IMR-90 (cell line): ENCODE results near the gene SLCO3A1. TPM values are rescaled to one million over a fixed set of nuclear protein-coding genes. Genes with fewer than 3 reads are reported as not detected.

Experiments used
- ATAC-seq: fragments of 200-7000 bp; cut with Tn5 transposase; 2 replicates; pipeline ENCODE4 v1.9.1; 2020; ENCODE audit warnings: low read depth, mild to moderate bottlenecking, moderate library complexity
- BruUV-seq: library from RNA; stranded (reverse); fragments of 400-500 nt; replicated peaks from 2 replicates; lab custom pipeline; 2021; lab: Mats Ljungman, UMichigan
- CTCF ChIA-PET: fragments of 300-600 bp; formaldehyde crosslinking; extraction: SDS; loops from one replicate; lab custom pipeline; 2021; ENCODE audit warnings: antibody characterized with exemption; lab: Yijun Ruan, JAX
- POLR2A ChIA-PET: fragments of 300-600 bp; sonication (Branson Sonifier 250); formaldehyde crosslinking; loops from one replicate; lab custom pipeline; 2022; ENCODE audit warnings: antibody characterized with exemption; ENCODE audit not compliant: unreplicated experiment; lab: Charles Lee
- DNase-seq: peaks from one replicate; pipeline ENCODE4 v3.0.0; 2013
- H2AFZ ChIP-seq: replicated peaks from 2 replicates; pipeline ENCODE3; 2013; ENCODE audit warnings: low read length, mild to moderate bottlenecking; ENCODE audit not compliant: poor library complexity
- H2AK5ac ChIP-seq: 2 replicates; pipeline ENCODE4 v1.6.1; 2013; ENCODE audit warnings: low read depth, low read length, inconsistent platforms
- H2AK9ac ChIP-seq: replicated peaks from 2 replicates; pipeline ENCODE3; 2013; ENCODE audit warnings: mild to moderate bottlenecking, low read depth, low read length, moderate library complexity; ENCODE audit not compliant: poor library complexity
- H2BK120ac ChIP-seq: 2 replicates; pipeline ENCODE4 v1.6.1; 2013; ENCODE audit warnings: low read depth, low read length, inconsistent platforms
- H2BK15ac ChIP-seq: 3 replicates; pipeline ENCODE4 v1.6.1; 2013; ENCODE audit warnings: low read depth, low read length, inconsistent platforms
- H2BK20ac ChIP-seq: 2 replicates; pipeline ENCODE4 v1.6.1; 2013; ENCODE audit warnings: low read depth, mild to moderate bottlenecking, inconsistent platforms, low read length, moderate library complexity
- H2BK5ac ChIP-seq: 2 replicates; pipeline ENCODE4 v1.6.1; 2013; ENCODE audit warnings: mild to moderate bottlenecking, low read depth, low read length, inconsistent platforms; ENCODE audit not compliant: poor library complexity, severe bottlenecking
- H3K14ac ChIP-seq: replicated peaks from 2 replicates; pipeline ENCODE4 v1.6.1; 2013; ENCODE audit warnings: low read depth, low read length, inconsistent platforms
- H3K18ac ChIP-seq: 2 replicates; pipeline ENCODE4 v1.6.1; 2013; ENCODE audit warnings: low read depth, low read length, control low read depth
- H3K23ac ChIP-seq: 2 replicates; pipeline ENCODE4 v1.6.1; 2013; ENCODE audit warnings: low read depth, low read length, inconsistent platforms
- H3K27ac ChIP-seq: 2 replicates; pipeline ENCODE4 v1.5.1; 2013; ENCODE audit warnings: mild to moderate bottlenecking, control low read depth, low read length; ENCODE audit not compliant: insufficient read depth
- H3K27me3 ChIP-seq: 2 replicates; pipeline ENCODE4 v1.6.1; 2013; ENCODE audit warnings: low read length; ENCODE audit not compliant: control insufficient read depth, insufficient read depth
- H3K36me3 ChIP-seq: 2 replicates; pipeline ENCODE4 v1.6.1; 2013; ENCODE audit warnings: low read length, mixed read lengths; ENCODE audit not compliant: control insufficient read depth, insufficient read depth
- H3K4ac ChIP-seq: 2 replicates; pipeline ENCODE4 v1.6.1; 2013; ENCODE audit warnings: low read depth, low read length, inconsistent platforms
- H3K4me1 ChIP-seq: 2 replicates; pipeline ENCODE4 v1.6.1; 2013; ENCODE audit warnings: low read length, mixed read lengths; ENCODE audit not compliant: control insufficient read depth, insufficient read depth
- H3K4me2 ChIP-seq: 2 replicates; pipeline ENCODE4 v1.6.1; 2013; ENCODE audit warnings: low read depth, mild to moderate bottlenecking, control low read depth, low read length, moderate library complexity
- H3K4me3 ChIP-seq: 2 replicates; pipeline ENCODE4 v1.5.1; 2013; ENCODE audit warnings: low read depth, mild to moderate bottlenecking, control low read depth, low read length, moderate library complexity; ENCODE audit not compliant: insufficient read depth
- H3K56ac ChIP-seq: 2 replicates; pipeline ENCODE4 v1.6.1; 2013; ENCODE audit warnings: low read length, inconsistent platforms; ENCODE audit not compliant: insufficient read depth; ENCODE audit errors: extremely low read depth
- H3K79me1 ChIP-seq, 2 experiments: 2 replicates each; pipeline ENCODE4 v1.6.1; 2013; ENCODE audit warnings: low read length in 2 of 2, inconsistent platforms in 1 of 2, low read depth in 1 of 2
- H3K9ac ChIP-seq: 2 replicates; pipeline ENCODE4 v1.6.1; 2013; ENCODE audit warnings: low read depth, low read length, control low read depth
- H3K9me1 ChIP-seq: 2 replicates; pipeline ENCODE4 v1.6.1; 2013; ENCODE audit warnings: low read length, inconsistent platforms; ENCODE audit not compliant: insufficient read depth
- H3K9me3 ChIP-seq: 2 replicates; pipeline ENCODE4 v1.6.1; 2013; ENCODE audit warnings: low read length; ENCODE audit not compliant: control insufficient read depth, insufficient read depth
- H4K20me1 ChIP-seq: 2 replicates; pipeline ENCODE4 v1.6.1; 2013; ENCODE audit warnings: low read length, inconsistent platforms; ENCODE audit not compliant: insufficient read depth
- H4K5ac ChIP-seq: 2 replicates; pipeline ENCODE4 v1.6.1; 2013; ENCODE audit warnings: mild to moderate bottlenecking, low read depth, low read length, control low read depth
- H4K8ac ChIP-seq, 2 experiments: 2 replicates each; pipeline ENCODE4 v1.6.1; 2013; ENCODE audit warnings: low read depth in 2 of 2, low read length in 2 of 2, control low read depth in 1 of 2, inconsistent platforms in 1 of 2
- H4K91ac ChIP-seq: 2 replicates; pipeline ENCODE4 v1.6.1; 2013; ENCODE audit warnings: low read depth, low read length, inconsistent platforms; ENCODE audit not compliant: insufficient read depth
- MXI1 ChIP-seq: IDR thresholded peaks from 2 replicates; pipeline ENCODE4 v1.6.1; 2012; ENCODE audit warnings: low read depth, mild to moderate bottlenecking, low read length, moderate library complexity, borderline replicate concordance
- POLR2A ChIP-seq: IDR thresholded peaks from 2 replicates; pipeline ENCODE4 v1.6.1; 2012; ENCODE audit warnings: mild to moderate bottlenecking, low read depth, low read length
- RFX5 ChIP-seq: IDR thresholded peaks from 2 replicates; pipeline ENCODE4 v1.8.0; 2012; ENCODE audit warnings: low read depth, mild to moderate bottlenecking, low read length, moderate library complexity
- WGBS, 2 experiments: methylation state at CpG; one replicate each; pipeline versions ENCODE4 v1.1.5 to v1.1.7; 2013; ENCODE audit warnings: missing lambda C conversion rate in 2 of 2; ENCODE audit not compliant: insufficient read length in 1 of 2; ENCODE audit errors: extremely low coverage in 2 of 2; 5-methylcytosine and 5-hydroxymethylcytosine counted together
- dilution Hi-C: fragments of 300-500 bp; cut with HindIII; formaldehyde crosslinking; loops from one replicate; pipeline ENCODE4 v1.14.3; 2018; ENCODE audit warnings: low sequenced_read_pairs; ENCODE audit not compliant: unreplicated experiment
- in situ Hi-C: fragments of 300-500 bp; cut with MboI; formaldehyde crosslinking; loops from 3 replicates; pipeline ENCODE4 v1.14.3; 2019; ENCODE audit warnings: low sequenced_read_pairs, inconsistent platforms, mixed read lengths
- intact Hi-C: fragments of 100-400 bp; cut with micrococcal nuclease; formaldehyde crosslinking; loops from 2 replicates; pipeline ENCODE4 v1.10.0; 2022
- polyA plus RNA-seq, 3 experiments: library from polyadenylated mRNA; depleted of rRNA; stranded (reverse); fragments of >200 nt; gene quantifications; 2 replicates each; pipeline ENCODE4 v1.2.3, GENCODE V29; 2012; ENCODE audit warnings: low replicate concordance in 1 of 3
- total RNA-seq: library from RNA; depleted of rRNA; stranded (reverse); fragments of >200 nt; gene quantifications from 2 replicates; pipeline ENCODE4 v1.2.3, GENCODE V29; 2012

SLCO3A1 gene
- total and polyA plus RNA-seq, 2 of the 4 experiments (the other 2 are of a cell fraction): 4.7 to 8.1 TPM

- H2AFZ ChIP-seq: no peak overlapping the region
- H3K14ac ChIP-seq: no peak overlapping the region
- no peak overlapping the region for H3K9ac ChIP-seq
- H2BK15ac ChIP-seq: no peak overlapping the region
- no peak overlapping the region for H3K18ac ChIP-seq
- H3K4me2 ChIP-seq: no peak overlapping the region
- H3K4me1 ChIP-seq: no peaks in the 10 kb centered on the region
- H3K4me3 ChIP-seq: no peak overlapping the region
- WGBS, 2 experiments: 58% methylated on average over 2 of the region's 10 CpGs; no CpG with 5 or more reads in 1 of the 2 experiments
- no peaks in the 10 kb centered on the region for H4K20me1 ChIP-seq
- no peak overlapping the region for H2AK5ac ChIP-seq
- no peak overlapping the region for H4K8ac ChIP-seq
- no peak overlapping the region for H3K56ac ChIP-seq
- no peaks in the 10 kb centered on the region for H3K79me1 ChIP-seq
- CTCF ChIA-PET: interaction anchor here (1.8 kb wide), 1 partner anchor 622 kb away, joined by 4 read pairs; no protein-coding TSS in a partner anchor
- in situ Hi-C loops: loop anchor here (5.0 kb wide), 1 partner anchor 625 kb away; no protein-coding TSS in a partner anchor
- TF ChIP-seq POLR2A (no peak), MXI1 (no peak), RFX5 (no peak)
- H3K23ac ChIP-seq: no peak overlapping the region
- no peaks in the 10 kb centered on the region for H3K9me3 ChIP-seq
- H3K27ac ChIP-seq: no peak overlapping the region
- no peaks in the 10 kb centered on the region for H3K9me1 ChIP-seq
- BruUV-seq: no TSS peak
- no peaks in the 10 kb centered on the region for H3K36me3 ChIP-seq
- H3K4ac ChIP-seq: no peak overlapping the region
- POLR2A ChIA-PET: no interaction called here
- H3K27me3 ChIP-seq: no peaks in the 10 kb centered on the region
- DNase-seq: peak; percentile 15
- intact Hi-C loops: loop anchor here (10.0 kb wide), 1 partner anchor 702 kb away; no protein-coding TSS in a partner anchor
- no peak overlapping the region for H2BK120ac ChIP-seq
- dilution Hi-C loops: no loop called here
- no peak overlapping the region for H4K5ac ChIP-seq
- no peak overlapping the region for H4K91ac ChIP-seq
- H2BK5ac ChIP-seq: no peak overlapping the region
- ATAC-seq: no peak
- H2AK9ac ChIP-seq: no peak overlapping the region
- no peak overlapping the region for H2BK20ac ChIP-seq
Observed at GRCh38 chr15:92092289-92093105, 239.0 kb downstream of the SLCO3A1 start.
